Left kidney (tissue), 2 donors: ENCODE results near the gene CXCL14. TPM values are rescaled to one million over a fixed set of nuclear protein-coding genes. Genes with fewer than 3 reads are reported as not detected.

Experiments
- DNase-seq: peaks from one replicate; pipeline ENCODE4 v3.0.0-alpha.2; 2013
- polyA plus RNA-seq: library from polyadenylated mRNA; unstranded; fragments of 120-200 nt; gene quantifications from one replicate; pipeline ENCODE4 v1.2.1, GENCODE V29; 2013; ENCODE audit not compliant: insufficient read length

CXCL14 gene
- polyA plus RNA-seq, 1 donor = 23.0 TPM

- no peak for DNase-seq
Measured at GRCh38 chr5:135568923-135569360, 9.8 kb downstream of the CXCL14 start.

GRCh38 chr5:135568246-135568645, 10.5 kb downstream of the CXCL14 start:
- DNase-seq = no peak

GRCh38 chr5:135567661-135568060, 11.1 kb downstream of the CXCL14 start:
- DNase-seq = no peak

- DNase-seq = no peak
Measured at GRCh38 chr5:135566422-135567400, 12.1 kb downstream of the CXCL14 start.

- no peak for DNase-seq
Measured at GRCh38 chr5:135565725-135566421, 12.9 kb downstream of the CXCL14 start.

GRCh38 chr5:135565266-135565665, 13.5 kb downstream of the CXCL14 start:
- no peak for DNase-seq

GRCh38 chr5:135564331-135564730, 14.5 kb downstream of the CXCL14 start:
- DNase-seq = no peak

- DNase-seq = no peak
Measured at GRCh38 chr5:135561266-135561665, 17.5 kb downstream of the CXCL14 start.

- peak; percentile 85 for DNase-seq
Measured at GRCh38 chr5:135560858-135561257, 17.9 kb downstream of the CXCL14 start.

- no peak for DNase-seq
Measured at GRCh38 chr5:135559354-135559753, 19.4 kb downstream of the CXCL14 start.

- no peak for DNase-seq
Measured at GRCh38 chr5:135557076-135557838, 21.5 kb downstream of the CXCL14 start.

GRCh38 chr5:135556620-135557019, 22.2 kb downstream of the CXCL14 start:
- DNase-seq = no peak

- DNase-seq = no peak
Measured at GRCh38 chr5:135555530-135555929, 23.3 kb downstream of the CXCL14 start.

GRCh38 chr5:135553688-135554462, 24.9 kb downstream of the CXCL14 start:
- DNase-seq = no peak

GRCh38 chr5:135551593-135552447, 27.0 kb downstream of the CXCL14 start:
- peak; percentile 74 for DNase-seq

GRCh38 chr5:135549413-135549812, 29.4 kb downstream of the CXCL14 start:
- DNase-seq = no peak

- no peak for DNase-seq
Measured at GRCh38 chr5:135547590-135548254, 31.1 kb downstream of the CXCL14 start.

- no peak for DNase-seq
Measured at GRCh38 chr5:135546912-135547311, 31.9 kb downstream of the CXCL14 start.

- DNase-seq = no peak
Measured at GRCh38 chr5:135546101-135546500, 32.7 kb downstream of the CXCL14 start.

- DNase-seq = no peak
Measured at GRCh38 chr5:135545099-135545498, 33.7 kb downstream of the CXCL14 start.
